HG02981 (cell line): Measurements from ENCODE around the gene FKBP2.

ENCODE experiments used
- ATAC-seq: cut with Tn5 transposase; IDR thresholded peaks from one replicate; pipeline ENCODE4 v1.9.1; 2021; ENCODE audit warnings: mild to moderate bottlenecking, moderate library complexity; ENCODE audit not compliant: unreplicated experiment

The FKBP2 gene

DNA sequence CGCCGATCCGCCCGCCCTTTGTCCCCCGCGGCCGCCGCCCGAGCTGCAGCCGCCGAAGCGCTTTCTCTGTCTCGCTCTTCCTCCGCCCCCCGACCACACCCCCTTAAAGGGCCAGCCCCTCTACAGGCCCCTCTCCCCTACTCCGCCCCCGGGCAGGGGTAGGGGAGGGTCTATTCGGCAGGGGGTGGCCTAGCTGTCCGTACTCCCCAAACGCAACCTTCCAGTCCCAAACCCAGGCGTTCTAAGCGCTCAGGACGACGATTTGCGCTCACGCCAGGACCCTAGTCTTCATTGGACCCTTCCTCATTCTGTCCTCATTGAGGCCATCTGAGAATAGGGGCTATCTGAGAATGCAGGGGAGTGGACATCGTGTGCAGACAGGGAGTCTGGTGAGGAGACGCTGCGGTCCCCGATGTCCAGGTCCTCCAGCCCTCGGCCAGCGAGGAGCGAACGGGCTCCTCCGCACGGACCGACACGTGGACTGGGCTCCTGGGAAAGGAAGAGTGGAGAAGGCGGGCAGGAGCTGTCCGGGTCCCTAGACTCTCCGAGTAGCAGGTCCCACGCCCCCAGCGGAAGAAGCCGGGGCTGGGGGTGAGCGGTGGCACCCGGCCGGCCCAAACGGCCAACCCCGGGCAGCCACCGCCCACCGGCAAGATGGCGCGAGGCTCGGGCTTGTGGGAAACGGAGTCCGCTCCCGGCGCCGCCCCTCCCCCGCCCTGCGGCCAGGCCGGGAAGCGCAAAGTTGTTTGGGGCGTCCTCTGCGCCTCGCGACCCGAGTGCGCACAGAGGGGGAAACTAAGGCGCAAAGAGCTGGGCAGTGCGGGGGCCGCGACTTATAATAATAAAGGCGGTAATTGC, 6.2 kb downstream of the FKBP2 start, which contains the start of gene PPP1R14B:
PPP1R14B (minus strand) TSS at position 73 of the 858 bp plus-strand sequence. CDS start 270 bp downstream, outside the sequence.
- ATAC-seq: peak; percentile 33

DNA sequence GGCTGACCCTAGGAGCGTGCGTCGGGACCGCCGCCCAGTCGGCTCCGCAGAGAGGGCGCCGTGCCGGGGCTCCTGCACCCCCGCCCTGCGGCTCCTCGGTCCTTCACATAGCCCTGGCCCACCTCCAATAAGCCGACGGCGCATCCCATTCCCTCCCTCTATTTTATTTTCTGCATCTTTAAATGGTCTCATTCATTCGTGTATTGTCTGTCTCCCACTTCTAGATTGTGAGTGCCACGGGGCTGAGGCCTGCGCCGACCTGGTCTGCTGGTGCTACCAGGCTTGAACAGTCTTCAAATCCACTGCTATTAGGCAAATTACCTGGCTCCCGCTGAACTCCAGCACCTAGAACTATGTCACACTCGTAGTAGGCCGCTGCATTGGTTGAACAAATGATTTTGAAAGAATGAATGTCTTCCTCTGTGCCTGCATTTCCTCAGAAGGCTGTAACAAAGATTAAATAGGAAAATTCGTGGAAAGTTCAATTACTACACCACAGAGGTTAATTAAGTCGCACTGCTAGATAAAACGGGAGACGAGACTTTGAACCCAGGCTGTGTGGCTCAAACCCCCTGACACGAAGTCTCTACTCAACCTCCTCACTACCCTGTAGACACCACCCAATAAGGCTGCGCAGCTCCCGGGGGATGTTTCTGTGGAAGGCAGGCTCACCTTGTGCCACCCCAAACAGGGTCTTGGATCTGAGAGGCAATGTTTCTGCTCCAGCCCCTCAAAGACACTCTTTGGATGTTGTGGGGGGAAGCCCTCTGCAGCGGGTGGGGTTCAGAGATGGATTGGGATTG, 7.0 kb downstream of the FKBP2 start:
- ATAC-seq: no peak

- ATAC-seq: no peak
These were observed 7.7 kb downstream of the FKBP2 start for GRCh38 chr11:64248578-64248977.

GRCh38 chr11:64249038-64249437, 8.1 kb downstream of the FKBP2 start:
- no peak for ATAC-seq

DNA sequence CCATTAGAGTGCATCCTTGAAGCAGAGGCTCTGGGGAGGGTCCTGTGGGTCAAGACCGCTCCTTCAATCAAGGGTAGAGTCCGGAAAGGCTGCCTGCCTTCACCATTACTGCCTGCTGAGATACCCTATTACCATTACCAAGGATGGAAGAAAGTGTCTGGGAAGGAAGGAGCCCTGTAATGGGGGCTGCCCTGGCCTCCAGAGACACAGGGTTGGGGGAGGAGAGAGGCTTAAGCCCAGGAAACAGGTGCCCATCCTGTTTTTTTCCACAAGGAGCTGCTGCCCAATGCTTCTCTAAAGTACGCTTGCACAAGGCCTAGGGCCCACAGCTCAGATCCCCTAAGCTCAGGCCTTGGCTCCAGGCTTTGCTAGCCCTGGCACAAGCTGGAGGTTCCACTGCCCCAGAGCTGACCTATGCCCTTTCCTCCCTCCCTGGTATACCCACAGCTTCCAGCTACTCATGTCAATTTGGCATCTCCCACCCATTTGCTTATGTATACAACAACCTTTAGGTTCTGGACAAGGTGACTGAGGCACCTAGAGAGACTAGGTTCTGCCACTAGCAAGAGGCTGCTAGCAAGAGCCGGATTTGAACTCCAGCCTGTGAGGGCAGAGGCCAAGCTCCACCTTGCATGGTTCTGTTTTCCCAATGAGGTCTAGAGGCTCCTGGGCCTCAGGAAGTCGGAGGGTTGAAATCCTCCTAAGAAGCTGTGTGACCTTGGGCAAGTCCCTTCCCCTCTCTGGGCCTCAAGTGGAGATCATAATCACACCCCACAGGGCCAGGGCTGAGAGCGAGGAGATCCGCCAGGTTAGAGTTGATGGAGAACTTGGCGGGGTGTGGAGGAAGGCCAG, 8.9 kb downstream of the FKBP2 start:
- ATAC-seq: no peak

- no peak for ATAC-seq
These were observed 9.6 kb downstream of the FKBP2 start for GRCh38 chr11:64250415-64251015.

DNA sequence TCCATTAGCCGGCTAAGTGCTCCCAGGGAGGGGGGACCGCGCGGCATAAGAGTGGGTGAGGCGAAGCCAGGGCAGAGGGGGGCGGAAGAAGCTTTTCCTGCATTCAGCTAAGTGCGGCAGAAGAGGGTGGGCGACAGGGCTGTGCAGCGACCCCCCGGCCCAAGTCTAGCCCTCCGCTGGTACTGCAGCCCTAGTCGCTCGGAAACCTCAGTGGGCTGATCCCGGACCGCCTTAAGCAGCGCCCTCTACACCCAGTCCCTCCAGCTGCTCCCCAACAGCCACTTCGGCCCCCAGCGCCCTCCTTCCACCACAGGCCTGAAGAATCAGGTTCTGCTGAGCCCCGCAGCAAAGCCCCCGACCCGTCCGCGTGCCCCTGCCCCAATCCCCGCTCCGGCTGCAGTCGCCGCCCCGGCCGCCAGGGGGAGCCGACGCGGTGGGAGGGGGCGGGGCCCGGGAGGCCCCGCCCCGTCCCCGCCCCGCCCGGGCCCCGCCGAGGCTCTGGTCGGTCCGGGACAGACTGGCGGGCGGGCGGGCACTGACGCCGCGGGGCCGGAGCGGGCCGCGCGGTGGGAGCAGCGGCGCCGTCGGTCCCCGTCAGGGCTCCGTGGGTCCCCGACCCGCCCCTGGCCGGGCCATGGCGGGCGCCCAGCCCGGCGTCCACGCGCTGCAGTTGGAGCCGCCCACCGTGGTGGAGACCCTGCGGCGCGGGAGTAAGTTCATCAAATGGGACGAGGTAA, 10.3 kb downstream of the FKBP2 start, which contains the start of gene PLCB3:
PLCB3 (plus strand) TSS at position 515 of the 737 bp plus-strand sequence; CDS start at position 635, 120 bp downstream.
- no peak for ATAC-seq

- ATAC-seq: no peak
These were observed 10.8 kb downstream of the FKBP2 start for GRCh38 chr11:64251753-64252002.

GRCh38 chr11:64252003-64252872, 11.3 kb downstream of the FKBP2 start:
- ATAC-seq: no peak

DNA sequence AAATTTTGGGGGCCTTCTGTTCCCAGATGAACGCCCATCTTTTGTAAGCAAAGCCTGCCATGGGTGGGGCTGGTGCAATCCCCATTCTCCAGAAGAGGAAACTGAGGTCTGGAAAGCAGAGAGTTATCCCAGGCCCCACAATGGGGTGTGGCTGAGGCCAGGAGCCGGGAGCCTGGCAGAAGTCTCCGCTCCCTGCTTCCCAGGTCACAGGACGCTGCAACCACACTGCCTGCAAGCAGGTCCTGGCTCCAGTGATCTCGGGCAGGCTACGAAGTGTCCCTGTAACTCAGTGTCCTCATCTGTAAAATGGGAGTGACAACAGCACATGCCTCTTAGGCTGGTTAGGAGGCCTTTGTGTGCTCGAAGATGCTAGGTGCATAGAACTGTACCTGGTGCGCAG, 12.1 kb downstream of the FKBP2 start:
- ATAC-seq: no peak

- ATAC-seq: no peak
These were observed 12.6 kb downstream of the FKBP2 start for GRCh38 chr11:64253481-64253880.

GRCh38 chr11:64254326-64254725, 13.4 kb downstream of the FKBP2 start:
- no peak for ATAC-seq

GRCh38 chr11:64255135-64256128, 14.5 kb downstream of the FKBP2 start:
- ATAC-seq: no peak

- no peak for ATAC-seq
These were observed 15.4 kb downstream of the FKBP2 start for GRCh38 chr11:64256300-64256699.

DNA sequence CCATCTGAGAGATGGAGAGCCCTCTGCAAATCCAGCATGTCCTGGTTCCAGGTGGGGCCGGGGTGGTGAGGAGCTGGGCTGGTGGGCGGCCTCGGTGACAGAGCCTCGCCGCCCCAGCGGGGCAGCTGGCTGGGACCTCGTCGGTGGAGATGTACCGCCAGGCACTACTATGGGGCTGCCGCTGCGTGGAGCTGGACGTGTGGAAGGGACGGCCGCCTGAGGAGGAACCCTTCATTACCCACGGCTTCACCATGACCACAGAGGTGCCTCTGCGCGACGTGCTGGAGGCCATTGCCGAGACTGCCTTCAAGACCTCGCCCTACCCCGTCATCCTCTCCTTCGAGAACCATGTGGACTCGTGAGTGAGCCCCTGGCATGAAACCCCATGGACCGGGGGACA, 17.5 kb downstream of the FKBP2 start:
- no peak for ATAC-seq

DNA sequence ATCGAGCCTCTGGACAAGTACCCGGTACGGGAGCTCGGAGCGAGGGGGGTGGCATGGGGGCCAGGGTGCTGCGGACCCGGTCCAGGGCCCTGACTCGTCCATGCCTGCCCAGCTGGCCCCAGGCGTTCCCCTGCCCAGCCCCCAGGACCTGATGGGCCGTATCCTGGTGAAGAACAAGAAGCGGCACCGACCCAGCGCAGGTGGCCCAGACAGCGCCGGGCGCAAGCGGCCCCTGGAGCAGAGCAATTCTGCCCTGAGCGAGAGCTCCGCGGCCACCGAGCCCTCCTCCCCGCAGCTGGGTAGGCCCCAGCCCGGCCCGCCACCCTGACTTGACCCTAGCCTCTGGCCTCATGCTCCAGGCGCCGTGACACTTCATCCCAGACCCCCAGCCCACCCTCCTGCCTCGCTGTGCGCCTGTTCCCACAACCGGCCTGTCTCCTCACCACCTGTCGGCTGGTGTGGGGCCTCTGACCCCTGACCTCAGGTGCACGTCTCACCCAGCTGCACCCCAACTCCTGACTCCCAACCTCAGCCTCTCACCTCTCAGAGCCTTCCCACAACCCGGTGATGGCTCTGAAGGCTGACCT, 18.1 kb downstream of the FKBP2 start:
- ATAC-seq: no peak

GRCh38 chr11:64259533-64260067, 18.7 kb downstream of the FKBP2 start:
- ATAC-seq: no peak
